Activated T-helper 2 cell treated with anti-CD3 and anti-CD28 coated beads, Interferon-gamma antibody, Interleukin-2, Interleukin-4, amounts not matched to agents 10 μg/mL and 5 μg/mL and 100 μg/mL, durations not matched to agents 14 hours and 24 hours and 36 hours (primary cell): ENCODE results near the gene FBXW8. TPM values are rescaled to one million over a fixed set of nuclear protein-coding genes. Genes with fewer than 3 reads are reported as not detected.

Source experiments
- DNase-seq: peaks from one replicate; pipeline ENCODE4 v3.0.0; 2021; ENCODE audit warnings: low spot score
- H3K27ac Mint-ChIP-seq: one replicate; pipeline ENCODE4 v1.8.0; 2021; ENCODE audit warnings: mixed read lengths
- H3K27me3 Mint-ChIP-seq: one replicate; pipeline ENCODE4 v1.8.0; 2021; ENCODE audit warnings: low read depth, mixed read lengths
- H3K36me3 Mint-ChIP-seq: one replicate; pipeline ENCODE4 v1.8.0; 2021; ENCODE audit warnings: low read depth, mixed read lengths
- H3K4me1 Mint-ChIP-seq: one replicate; pipeline ENCODE4 v1.8.0; 2021; ENCODE audit warnings: low read depth, mixed read lengths
- H3K4me3 Mint-ChIP-seq: one replicate; pipeline ENCODE4 v1.8.0; 2021; ENCODE audit warnings: low read depth, mild to moderate bottlenecking, moderate library complexity, mixed read lengths
- H3K9me3 Mint-ChIP-seq: one replicate; pipeline ENCODE4 v1.8.0; 2021; ENCODE audit warnings: mixed read lengths
- intact Hi-C: fragments of 100-400 bp; cut with micrococcal nuclease; formaldehyde crosslinking; loops from one replicate; pipeline ENCODE4 v1.15.1; 2023
- total RNA-seq: library from RNA; stranded (reverse); gene quantifications from 2 replicates; pipeline ENCODE4 v1.2.3, GENCODE V29; 2022

Gene FBXW8
- total RNA-seq, 1 donor from 2014 or later = 3.3 TPM

DNA sequence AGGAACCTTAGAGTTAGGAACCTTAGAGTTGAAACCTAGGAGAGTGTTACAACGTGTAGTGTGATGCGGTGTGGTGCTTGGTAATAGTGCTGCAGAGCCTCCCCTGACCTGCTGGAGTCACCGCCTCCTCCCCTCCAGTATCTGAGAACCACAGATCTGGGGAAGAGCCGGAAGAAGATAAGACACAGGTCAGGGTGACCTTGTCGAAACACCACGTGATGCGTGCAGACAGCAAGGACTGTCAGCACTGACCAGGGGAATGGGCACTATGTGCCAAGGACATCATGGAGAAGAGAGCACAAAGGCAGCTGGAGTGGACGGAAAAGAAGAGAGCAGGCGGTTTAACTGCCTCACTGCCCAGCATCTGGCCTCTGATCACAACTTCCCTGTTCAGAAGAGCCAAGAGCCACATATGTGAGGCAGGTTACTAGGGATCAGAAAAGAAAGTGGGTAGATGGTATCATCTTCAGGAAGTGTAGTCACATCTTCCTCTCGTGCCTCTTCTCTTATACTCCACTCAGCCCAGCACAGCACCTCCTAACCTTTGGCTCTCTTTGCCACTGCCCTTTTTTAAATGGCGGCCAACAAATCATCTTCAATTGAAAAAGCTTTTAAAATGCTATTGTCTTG lies 94.8 kb downstream of the FBXW8 start:
- Mint-ChIP-seq H3K27me3 (no peaks in the 10 kb centered on the region), H3K36me3 (no peaks in the 10 kb centered on the region), H3K4me1 (peaks cover 15% of the 10 kb centered on the region), H3K27ac (no peak overlapping the region), H3K9me3 (no peaks in the 10 kb centered on the region), H3K4me3 (no peak overlapping the region)
- intact Hi-C loops = no loop called here
- DNase-seq = no peak

DNA sequence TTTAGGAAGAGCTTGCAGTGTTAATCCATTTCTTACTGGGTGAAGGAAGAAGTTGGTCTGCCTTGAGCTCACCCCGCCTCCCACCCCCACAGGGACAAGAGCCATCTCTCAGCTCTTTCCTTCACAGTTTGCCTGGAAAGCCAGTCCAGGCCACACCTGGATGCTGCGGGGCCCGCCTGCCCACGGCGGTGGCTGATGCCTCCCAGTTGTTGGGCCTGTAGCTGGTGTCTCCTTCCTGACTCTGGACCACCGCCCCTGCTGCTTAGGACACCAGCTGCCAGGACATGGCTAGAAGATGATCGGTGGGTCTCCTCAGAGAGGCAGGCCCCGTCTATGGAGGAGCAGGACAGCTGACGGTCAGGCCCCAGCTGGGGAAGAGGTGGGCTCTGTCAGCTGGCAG lies 95.6 kb downstream of the FBXW8 start:
- no peak overlapping the region for H3K4me3 Mint-ChIP-seq
- H3K36me3 Mint-ChIP-seq = no peaks in the 10 kb centered on the region
- no peaks in the 10 kb centered on the region for H3K27me3 Mint-ChIP-seq
- intact Hi-C loops = no loop called here
- H3K27ac Mint-ChIP-seq = no peak overlapping the region
- DNase-seq = no peak
- peaks cover 15% of the 10 kb centered on the region for H3K4me1 Mint-ChIP-seq
- H3K9me3 Mint-ChIP-seq = no peaks in the 10 kb centered on the region

DNA sequence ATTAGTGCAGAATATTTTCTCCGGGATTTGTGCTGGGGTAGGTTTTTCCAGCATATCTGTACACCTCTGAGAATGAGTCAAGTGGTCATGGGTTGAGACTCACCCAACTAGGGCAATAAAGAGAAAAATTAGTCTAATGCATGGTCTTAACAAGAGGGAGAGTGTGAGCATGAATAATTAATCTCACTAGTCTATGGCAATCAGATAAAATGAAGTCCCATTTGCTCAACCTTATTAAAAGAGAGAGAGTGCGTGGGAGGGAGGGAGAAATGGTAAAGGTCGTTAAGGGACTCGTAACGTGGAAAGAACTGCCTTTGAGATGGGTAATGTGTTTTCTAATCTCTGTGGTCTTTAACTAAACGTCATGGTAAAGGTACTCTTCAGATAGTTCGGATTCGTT lies 96.8 kb downstream of the FBXW8 start:
- no peak for DNase-seq
- no peak overlapping the region for H3K27ac Mint-ChIP-seq
- no peaks in the 10 kb centered on the region for H3K36me3 Mint-ChIP-seq
- H3K4me1 Mint-ChIP-seq = peaks cover 15% of the 10 kb centered on the region
- no peaks in the 10 kb centered on the region for H3K27me3 Mint-ChIP-seq
- intact Hi-C loops = no loop called here
- H3K4me3 Mint-ChIP-seq = no peak overlapping the region
- H3K9me3 Mint-ChIP-seq = no peaks in the 10 kb centered on the region

DNA sequence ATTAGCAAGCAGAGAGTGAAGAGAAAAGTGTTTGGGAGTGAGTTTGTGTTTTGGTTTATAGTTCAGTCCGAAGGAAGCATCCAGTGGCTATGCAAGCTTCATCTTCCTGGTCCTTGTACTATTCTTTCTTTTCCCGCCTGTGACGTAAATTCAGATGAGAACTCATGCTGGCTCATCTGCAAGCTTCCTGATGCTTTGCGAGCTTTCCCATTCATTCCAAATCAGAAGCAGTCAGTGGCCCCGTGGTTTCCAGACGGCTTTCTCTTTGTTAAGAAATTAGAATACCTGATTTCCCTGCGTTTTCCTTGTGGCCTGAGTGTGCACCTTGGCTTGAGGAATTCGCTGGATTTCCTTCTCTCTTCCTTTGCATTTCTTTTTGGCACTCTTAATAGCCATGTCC lies 99.0 kb downstream of the FBXW8 start:
- intact Hi-C loops = no loop called here
- Mint-ChIP-seq H3K4me3 (no peak overlapping the region), H3K4me1 (peaks cover 15% of the 10 kb centered on the region), H3K36me3 (peaks cover 4% of the 10 kb centered on the region), H3K9me3 (peaks cover 13% of the 10 kb centered on the region), H3K27me3 (no peaks in the 10 kb centered on the region), H3K27ac (no peak overlapping the region)
- no peak for DNase-seq

DNA sequence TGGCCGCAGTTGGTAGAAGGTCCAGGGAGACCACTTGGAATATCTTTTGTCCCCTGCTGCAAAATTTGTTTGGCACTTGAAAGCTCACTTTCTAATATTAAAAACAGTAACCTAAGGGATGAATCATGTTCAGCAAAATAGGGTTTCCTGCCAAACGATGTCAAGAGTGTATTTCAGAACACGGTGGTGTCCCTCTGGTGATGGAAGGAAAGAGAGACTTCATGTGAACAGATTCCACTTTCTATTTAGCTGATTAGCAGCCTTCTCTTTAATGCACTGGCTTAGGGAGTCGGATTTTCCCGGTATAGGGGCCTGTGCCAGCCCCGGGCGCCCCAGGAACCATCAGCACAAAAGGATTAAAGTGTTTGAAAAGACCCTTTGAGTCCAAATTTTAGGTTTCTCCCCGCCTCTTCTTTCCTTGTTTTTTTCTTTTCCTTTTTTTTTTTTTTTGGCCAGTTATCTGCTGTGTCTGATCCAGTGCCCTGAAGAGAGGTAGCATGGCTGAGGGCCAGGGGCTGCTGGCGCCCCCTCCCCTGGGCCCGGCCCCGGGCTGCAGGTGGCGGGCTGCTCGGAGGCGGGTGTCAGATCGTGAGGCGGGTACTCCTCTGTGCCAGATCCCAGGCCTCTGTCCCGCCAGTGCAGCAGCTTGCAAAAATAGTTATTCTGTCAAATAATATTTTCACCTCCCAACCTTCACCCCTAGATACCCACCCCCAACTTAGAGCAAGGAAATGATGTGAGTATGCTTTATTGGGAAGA lies 100.1 kb downstream of the FBXW8 start:
- no peak for DNase-seq
- peaks cover 12% of the 10 kb centered on the region for H3K36me3 Mint-ChIP-seq
- peaks cover 8% of the 10 kb centered on the region for H3K4me1 Mint-ChIP-seq
- no peak overlapping the region for H3K4me3 Mint-ChIP-seq
- no peaks in the 10 kb centered on the region for H3K27me3 Mint-ChIP-seq
- intact Hi-C loops = no loop called here
- no peak overlapping the region for H3K27ac Mint-ChIP-seq
- peaks cover 21% of the 10 kb centered on the region for H3K9me3 Mint-ChIP-seq

DNA sequence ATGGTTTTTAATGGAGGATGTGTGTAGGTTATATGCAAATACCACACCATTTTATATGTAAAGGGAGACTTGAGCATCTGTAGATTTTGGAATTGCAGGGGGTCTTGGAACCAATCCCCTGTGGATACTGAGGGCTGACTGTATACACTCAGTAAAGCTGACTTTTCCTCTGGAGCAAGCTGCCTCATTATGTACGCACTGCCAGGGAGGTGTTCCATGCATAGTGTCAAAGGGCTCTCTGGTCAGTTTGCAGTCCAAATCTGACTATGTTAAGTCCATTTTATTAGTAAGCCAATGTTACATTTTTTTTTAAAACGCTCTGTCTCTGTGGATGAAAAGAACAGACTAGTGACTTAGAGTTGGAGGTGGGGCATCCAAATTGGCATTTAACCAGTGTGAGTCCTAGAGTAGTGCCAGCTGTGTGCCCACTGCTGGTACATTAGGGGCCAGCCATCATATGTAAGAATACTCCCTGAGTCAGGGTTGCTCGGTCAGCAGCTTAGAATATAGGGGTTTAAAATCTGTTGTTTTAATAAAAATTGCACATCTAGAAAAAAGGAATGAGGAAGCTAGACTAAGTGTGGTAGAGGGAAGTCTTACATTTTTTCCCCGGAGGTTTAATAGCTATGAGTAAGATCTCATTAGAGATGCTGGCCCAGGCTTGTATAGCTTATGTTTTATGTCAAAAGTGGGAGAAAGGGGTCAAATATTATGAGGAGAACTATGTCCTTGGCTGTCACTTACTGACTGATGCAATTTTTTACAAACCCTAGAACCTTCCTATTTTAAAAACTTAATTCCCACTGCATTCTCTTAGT lies 101.4 kb downstream of the FBXW8 start:
- peaks cover 5% of the 10 kb centered on the region for H3K4me1 Mint-ChIP-seq
- peaks cover 18% of the 10 kb centered on the region for H3K36me3 Mint-ChIP-seq
- peaks cover 21% of the 10 kb centered on the region for H3K9me3 Mint-ChIP-seq
- intact Hi-C loops = no loop called here
- DNase-seq = no peak
- H3K27me3 Mint-ChIP-seq = no peaks in the 10 kb centered on the region
- H3K27ac Mint-ChIP-seq = no peak overlapping the region
- no peak overlapping the region for H3K4me3 Mint-ChIP-seq

DNA sequence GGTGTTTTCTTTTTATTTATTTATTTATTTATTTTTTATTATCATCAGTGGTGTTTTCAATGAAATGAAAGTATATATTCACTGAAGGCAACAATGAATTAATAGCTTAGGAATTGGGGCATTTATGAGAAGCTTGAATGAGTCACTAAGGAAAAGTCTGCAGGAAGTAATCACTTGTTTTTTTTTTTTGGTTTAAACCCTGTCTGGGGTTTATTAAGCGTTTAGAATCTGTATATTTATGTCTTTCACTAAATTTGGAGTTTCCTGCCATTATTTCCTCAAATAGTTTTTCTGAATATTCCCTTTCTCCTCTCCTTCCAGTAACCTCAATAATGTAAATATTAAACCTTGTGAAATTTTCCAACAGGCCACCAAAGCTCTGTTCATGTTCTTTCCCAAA lies 103.0 kb downstream of the FBXW8 start:
- no peak for DNase-seq
- H3K4me1 Mint-ChIP-seq = no peaks in the 10 kb centered on the region
- intact Hi-C loops = no loop called here
- no peak overlapping the region for H3K27ac Mint-ChIP-seq
- peaks cover 21% of the 10 kb centered on the region for H3K9me3 Mint-ChIP-seq
- H3K36me3 Mint-ChIP-seq = peaks cover 18% of the 10 kb centered on the region
- H3K27me3 Mint-ChIP-seq = no peaks in the 10 kb centered on the region
- no peak overlapping the region for H3K4me3 Mint-ChIP-seq

DNA sequence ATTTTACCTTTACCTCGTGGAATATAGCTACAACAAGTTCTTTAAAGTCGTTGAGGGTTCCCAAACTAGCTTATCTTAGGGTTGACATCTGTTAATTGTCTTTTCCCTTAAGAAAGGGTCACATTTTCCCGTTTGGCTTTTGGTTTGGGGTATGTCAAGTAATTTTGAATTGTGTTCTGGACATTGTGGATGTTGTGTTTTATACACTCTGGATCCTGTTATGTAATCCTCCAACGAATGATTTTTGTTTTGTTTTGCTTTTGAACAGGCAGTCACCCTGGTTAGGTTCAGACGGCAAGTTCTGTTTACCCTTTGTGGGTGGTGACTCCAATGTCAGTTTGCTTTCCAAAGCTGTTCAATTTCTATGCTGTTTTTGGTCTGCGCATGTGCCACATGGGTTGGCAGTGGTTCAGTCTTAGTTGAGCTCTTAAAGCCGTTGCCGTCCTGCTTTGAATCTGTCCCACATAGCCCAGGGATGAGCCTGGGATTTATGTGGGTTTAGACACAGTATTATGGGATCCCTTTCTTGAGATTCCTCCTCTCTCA lies 103.7 kb downstream of the FBXW8 start:
- Mint-ChIP-seq H3K4me3 (no peak overlapping the region), H3K4me1 (no peaks in the 10 kb centered on the region), H3K36me3 (peaks cover 18% of the 10 kb centered on the region), H3K27ac (no peak overlapping the region), H3K27me3 (no peaks in the 10 kb centered on the region), H3K9me3 (peaks cover 21% of the 10 kb centered on the region)
- no peak for DNase-seq
- intact Hi-C loops = no loop called here

DNA sequence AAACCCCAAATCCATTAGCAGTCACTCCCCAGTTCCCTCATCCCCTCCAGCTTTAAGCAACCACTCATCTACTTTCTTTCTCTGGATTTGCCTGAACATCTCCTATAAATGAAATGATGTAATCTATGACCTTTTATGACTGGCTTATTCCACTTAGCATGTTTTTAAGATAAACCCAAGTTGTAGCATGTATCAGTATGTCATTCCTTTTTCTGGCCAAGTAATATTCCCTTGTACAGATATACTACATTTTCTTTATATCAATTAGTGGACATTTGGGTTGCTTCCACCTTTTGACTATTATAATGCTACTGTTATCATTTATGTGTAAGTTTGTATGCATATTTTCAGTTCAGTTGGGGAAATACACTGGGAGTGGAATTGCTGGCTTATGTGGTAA lies 105.1 kb downstream of the FBXW8 start:
- H3K4me3 Mint-ChIP-seq = no peak overlapping the region
- H3K27me3 Mint-ChIP-seq = no peaks in the 10 kb centered on the region
- peaks cover 18% of the 10 kb centered on the region for H3K36me3 Mint-ChIP-seq
- intact Hi-C loops = no loop called here
- no peaks in the 10 kb centered on the region for H3K4me1 Mint-ChIP-seq
- H3K27ac Mint-ChIP-seq = no peak overlapping the region
- H3K9me3 Mint-ChIP-seq = peaks cover 21% of the 10 kb centered on the region
- DNase-seq = no peak

DNA sequence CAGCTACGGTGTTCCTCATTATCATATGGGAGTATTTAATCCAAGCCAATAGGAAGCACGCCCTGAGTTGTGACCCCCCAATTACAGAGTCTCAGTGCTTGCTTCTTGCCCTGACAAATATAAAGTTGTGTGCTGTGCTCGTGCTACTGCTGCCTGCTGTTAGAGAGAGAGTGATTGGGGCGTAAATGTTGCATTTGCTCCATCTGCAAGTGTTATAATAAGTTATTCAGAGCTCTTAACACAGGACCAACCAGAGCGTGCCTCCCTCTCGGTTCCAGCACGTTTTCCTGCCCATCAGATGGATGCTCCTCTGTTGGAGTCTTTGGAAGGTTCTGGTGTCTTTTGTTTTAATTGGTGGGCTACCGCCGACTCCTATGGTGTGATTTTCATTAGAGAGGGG lies 107.1 kb downstream of the FBXW8 start:
- no peak for DNase-seq
- Mint-ChIP-seq H3K27ac (no peak overlapping the region), H3K9me3 (peaks cover 21% of the 10 kb centered on the region), H3K4me1 (no peaks in the 10 kb centered on the region), H3K27me3 (no peaks in the 10 kb centered on the region), H3K4me3 (no peak overlapping the region), H3K36me3 (peaks cover 18% of the 10 kb centered on the region)
- intact Hi-C loops = no loop called here

DNA sequence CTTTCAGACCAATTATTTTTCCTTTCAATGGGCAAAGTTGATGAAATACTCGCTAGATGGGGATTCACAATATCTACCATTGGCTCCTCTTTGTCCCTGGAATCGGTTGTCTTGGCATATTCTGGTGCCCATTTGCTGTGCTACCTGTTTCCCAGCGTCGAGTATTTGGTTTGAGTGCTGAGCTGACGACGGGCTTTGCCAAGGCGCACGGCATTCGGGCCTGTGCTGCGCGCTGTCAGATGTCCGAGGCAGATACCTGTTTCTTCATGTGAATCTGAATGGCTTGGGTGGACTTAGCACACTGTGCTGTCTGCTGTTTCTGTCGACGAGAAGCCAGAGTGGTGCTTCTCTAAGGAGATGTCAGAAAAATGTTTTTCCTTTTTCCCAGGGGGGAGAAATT lies 107.5 kb downstream of the FBXW8 start:
- DNase-seq = no peak
- Mint-ChIP-seq H3K4me1 (no peaks in the 10 kb centered on the region), H3K9me3 (peaks cover 18% of the 10 kb centered on the region), H3K4me3 (no peak overlapping the region), H3K27ac (no peak overlapping the region), H3K36me3 (peaks cover 15% of the 10 kb centered on the region), H3K27me3 (no peaks in the 10 kb centered on the region)
- intact Hi-C loops = no loop called here

DNA sequence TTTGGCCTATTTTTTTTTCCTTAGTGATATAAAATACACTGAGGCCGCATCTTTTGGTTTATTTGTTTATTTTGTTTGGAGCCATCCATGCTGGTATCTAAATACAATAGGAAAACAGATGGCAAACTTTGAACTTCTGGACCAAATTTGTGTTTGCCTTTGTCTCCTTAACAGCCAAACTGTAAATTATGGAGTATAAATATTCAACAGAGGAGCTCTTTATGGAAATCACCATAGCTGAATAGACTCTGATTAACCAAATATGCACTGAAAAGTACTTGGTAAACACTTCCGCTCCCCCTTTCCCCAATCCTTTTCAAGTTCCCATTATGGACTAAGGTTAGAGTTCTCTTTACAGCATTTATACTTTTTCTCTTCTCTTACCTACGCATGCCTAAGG lies 107.9 kb downstream of the FBXW8 start:
- no peaks in the 10 kb centered on the region for H3K4me1 Mint-ChIP-seq
- H3K27ac Mint-ChIP-seq = no peak overlapping the region
- H3K9me3 Mint-ChIP-seq = peaks cover 17% of the 10 kb centered on the region
- intact Hi-C loops = no loop called here
- peaks cover 15% of the 10 kb centered on the region for H3K36me3 Mint-ChIP-seq
- H3K27me3 Mint-ChIP-seq = no peaks in the 10 kb centered on the region
- no peak overlapping the region for H3K4me3 Mint-ChIP-seq
- DNase-seq = no peak

DNA sequence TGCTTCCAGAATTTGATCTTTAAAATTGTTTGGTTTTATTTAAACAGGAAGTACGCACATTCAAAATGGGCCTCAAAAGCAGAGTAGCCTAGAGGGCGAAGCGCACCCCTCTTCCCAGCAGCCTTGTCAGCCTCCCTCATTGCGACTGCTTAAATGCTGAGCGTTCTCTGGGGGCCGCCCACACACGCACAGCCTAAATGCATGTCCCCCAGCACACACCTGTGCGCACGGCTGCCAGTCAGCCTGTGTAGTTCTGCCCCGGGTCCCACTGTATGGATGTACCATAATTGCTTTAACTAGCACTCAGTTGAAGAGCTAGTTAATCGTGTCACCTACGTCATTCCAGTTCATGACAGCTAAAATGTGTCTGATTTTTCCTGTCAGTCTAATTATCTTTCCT lies 109.1 kb downstream of the FBXW8 start:
- intact Hi-C loops = no loop called here
- no peaks in the 10 kb centered on the region for H3K4me1 Mint-ChIP-seq
- H3K36me3 Mint-ChIP-seq = peaks cover 15% of the 10 kb centered on the region
- DNase-seq = no peak
- no peaks in the 10 kb centered on the region for H3K27me3 Mint-ChIP-seq
- no peak overlapping the region for H3K27ac Mint-ChIP-seq
- peaks cover 7% of the 10 kb centered on the region for H3K9me3 Mint-ChIP-seq
- no peak overlapping the region for H3K4me3 Mint-ChIP-seq
